AG09309 (cell line): ENCODE measurements around the gene ITPRID1.

ENCODE experiments used
- DNase-seq: peaks from one replicate; pipeline ENCODE4 v3.0.0-alpha.2; 2010; ENCODE audit warnings: low read depth
- H3K4me3 ChIP-seq: 2 replicates; pipeline ENCODE4 v1.5.1; 2011; ENCODE audit warnings: mild to moderate bottlenecking, low read depth, low read length, moderate library complexity; ENCODE audit not compliant: control insufficient read depth
- TF ChIP-seq, protein P1 (sequence below): IDR thresholded peaks from 2 replicates; pipeline ENCODE4 v1.5.1; 2011; ENCODE audit warnings: mild to moderate bottlenecking, low read depth, low read length, inconsistent platforms; ENCODE audit not compliant: insufficient read depth, control insufficient read depth; ENCODE audit errors: missing control alignments

ITPRID1 gene

DNA sequence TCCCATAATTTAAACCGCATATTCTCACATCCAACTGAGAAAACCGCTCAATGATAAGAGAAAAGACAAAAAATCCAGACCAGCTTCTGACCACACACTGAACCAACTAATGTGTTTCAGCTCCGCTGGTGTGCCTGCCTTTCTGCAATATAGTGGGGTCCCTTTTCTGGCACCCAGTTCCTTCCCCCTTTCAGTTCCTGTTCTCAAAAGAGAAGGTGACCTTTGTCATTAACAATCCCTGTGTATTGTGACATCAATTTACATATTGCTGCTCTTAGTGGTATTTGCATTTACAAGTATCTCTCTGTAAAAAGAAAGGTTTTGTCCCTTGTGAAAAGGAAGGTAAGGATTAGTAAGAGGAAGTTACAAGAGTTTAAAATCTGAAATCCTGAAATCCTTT, 174.5 kb downstream of the ITPRID1 start:
- DNase-seq, result no peak
- H3K4me3 ChIP-seq, result no peak overlapping the region
- TF ChIP-seq, protein P1, sequence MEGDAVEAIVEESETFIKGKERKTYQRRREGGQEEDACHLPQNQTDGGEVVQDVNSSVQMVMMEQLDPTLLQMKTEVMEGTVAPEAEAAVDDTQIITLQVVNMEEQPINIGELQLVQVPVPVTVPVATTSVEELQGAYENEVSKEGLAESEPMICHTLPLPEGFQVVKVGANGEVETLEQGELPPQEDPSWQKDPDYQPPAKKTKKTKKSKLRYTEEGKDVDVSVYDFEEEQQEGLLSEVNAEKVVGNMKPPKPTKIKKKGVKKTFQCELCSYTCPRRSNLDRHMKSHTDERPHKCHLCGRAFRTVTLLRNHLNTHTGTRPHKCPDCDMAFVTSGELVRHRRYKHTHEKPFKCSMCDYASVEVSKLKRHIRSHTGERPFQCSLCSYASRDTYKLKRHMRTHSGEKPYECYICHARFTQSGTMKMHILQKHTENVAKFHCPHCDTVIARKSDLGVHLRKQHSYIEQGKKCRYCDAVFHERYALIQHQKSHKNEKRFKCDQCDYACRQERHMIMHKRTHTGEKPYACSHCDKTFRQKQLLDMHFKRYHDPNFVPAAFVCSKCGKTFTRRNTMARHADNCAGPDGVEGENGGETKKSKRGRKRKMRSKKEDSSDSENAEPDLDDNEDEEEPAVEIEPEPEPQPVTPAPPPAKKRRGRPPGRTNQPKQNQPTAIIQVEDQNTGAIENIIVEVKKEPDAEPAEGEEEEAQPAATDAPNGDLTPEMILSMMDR, result no peak

DNA sequence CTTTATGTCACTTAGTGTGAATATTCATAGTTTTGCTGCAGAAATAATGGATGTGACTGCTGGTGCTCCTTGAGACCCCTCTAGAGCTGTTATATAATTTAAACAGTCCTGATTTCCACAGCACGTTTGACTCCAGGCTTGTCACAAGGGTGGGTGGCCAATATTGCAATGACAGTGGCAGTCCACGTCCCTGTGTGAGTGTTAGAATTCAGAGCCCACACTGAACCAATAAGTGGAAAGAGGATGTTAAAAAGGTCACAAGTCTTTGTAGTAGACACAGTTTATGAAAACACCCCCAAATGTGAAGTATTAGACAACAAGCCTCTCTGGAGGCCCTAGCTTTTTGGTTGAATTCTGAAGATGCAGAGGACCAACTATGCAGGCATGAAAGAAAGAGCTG, 175.1 kb downstream of the ITPRID1 start:
- no peak for DNase-seq
- no peak overlapping the region for H3K4me3 ChIP-seq
- TF ChIP-seq, protein P1, result no peak

DNA sequence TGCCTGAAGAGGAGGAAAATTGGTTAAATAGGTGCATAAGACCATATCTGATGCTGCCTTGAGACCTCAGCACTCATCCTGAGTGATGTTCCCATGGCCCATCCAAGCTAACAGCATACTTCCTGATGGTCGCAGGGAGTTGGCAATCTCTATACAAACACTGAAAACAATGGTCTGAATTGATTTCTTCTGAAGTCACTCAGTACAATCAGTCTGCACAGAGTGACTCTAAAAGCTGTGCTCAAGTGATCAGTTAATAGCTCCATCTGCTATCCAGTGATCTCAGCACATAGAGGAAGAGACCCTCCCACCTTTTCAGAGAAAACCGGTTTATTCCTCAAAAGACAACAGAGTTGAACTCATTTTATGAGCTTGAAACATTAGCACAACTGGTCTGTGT, 177.0 kb downstream of the ITPRID1 start:
- TF ChIP-seq, protein P1, result no peak
- no peak for DNase-seq
- H3K4me3 ChIP-seq, result no peak overlapping the region

- DNase-seq, result no peak
- H3K4me3 ChIP-seq, result no peak overlapping the region
- TF ChIP-seq, protein P1, result no peak
Measured at GRCh38 chr7:31692451-31692850, 178.6 kb downstream of the ITPRID1 start.

DNA sequence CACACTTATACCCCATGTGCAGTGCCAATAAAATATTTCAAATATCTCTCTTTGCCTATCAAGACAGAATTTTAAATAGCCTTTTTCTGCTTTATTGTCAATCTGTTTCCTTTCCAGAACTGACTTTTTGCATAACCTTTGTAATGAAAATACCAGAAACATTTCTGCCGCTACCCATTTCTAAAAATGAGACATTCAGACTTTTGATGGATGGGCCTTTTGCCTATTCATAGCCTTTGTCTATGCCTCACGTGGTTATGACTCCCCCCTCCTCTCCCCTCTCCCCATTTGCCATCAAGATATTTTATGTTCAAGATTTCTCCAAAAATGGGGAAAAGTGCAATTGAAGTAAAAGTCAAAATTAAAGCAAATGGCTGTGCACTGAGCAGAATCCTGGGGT, 179.0 kb downstream of the ITPRID1 start:
- no peak for DNase-seq
- no peak overlapping the region for H3K4me3 ChIP-seq
- TF ChIP-seq, protein P1, result no peak

- H3K4me3 ChIP-seq, result no peak overlapping the region
- DNase-seq, result no peak
- TF ChIP-seq, protein P1, result no peak
Measured at GRCh38 chr7:31695859-31696614, 182.1 kb downstream of the ITPRID1 start.
